GM23338 (cell line): Measurements from ENCODE around the gene HIVEP3. TPM values are rescaled to one million over a fixed set of nuclear protein-coding genes. Genes with fewer than 3 reads are reported as not detected.

Experiments
- ATAC-seq: fragments of 200-7000 bp; cut with Tn5 transposase; 3 replicates; pipeline ENCODE4 v1.9.1; 2020
- DNase-seq: peaks from one replicate; pipeline ENCODE4 v3.0.0-alpha.2; 2015; ENCODE audit warnings: low spot score
- H2AFZ ChIP-seq: fragments of 200-600 bp; sonication (generic); 2 replicates; pipeline ENCODE4 v1.8.0; 2016; ENCODE audit warnings: antibody characterized with exemption, mild to moderate bottlenecking, moderate library complexity
- H3F3A ChIP-seq: fragments of 200-600 bp; sonication (generic); replicated peaks from 2 replicates; pipeline ENCODE4 v1.8.0; 2017; ENCODE audit warnings: antibody characterized with exemption, mixed run types, low read depth
- H3K27ac ChIP-seq: fragments of 200-600 bp; sonication (generic); 2 replicates; pipeline ENCODE4 v1.6.1; 2016; ENCODE audit warnings: low read depth
- H3K27me3 ChIP-seq: fragments of 200-600 bp; sonication (generic); 2 replicates; pipeline ENCODE4 v1.8.0; 2016; ENCODE audit warnings: mild to moderate bottlenecking, mixed run types, moderate library complexity; ENCODE audit not compliant: insufficient read depth
- H3K36me3 ChIP-seq: fragments of 200-600 bp; sonication (generic); 2 replicates; pipeline ENCODE4 v1.8.0; 2016; ENCODE audit warnings: mild to moderate bottlenecking; ENCODE audit not compliant: insufficient read depth
- H3K4me1 ChIP-seq: fragments of 200-600 bp; sonication (generic); 2 replicates; pipeline ENCODE4 v1.8.0; 2016; ENCODE audit warnings: mild to moderate bottlenecking, moderate library complexity; ENCODE audit not compliant: insufficient read depth
- H3K4me2 ChIP-seq: fragments of 200-600 bp; sonication (generic); 2 replicates; pipeline ENCODE4 v1.7.1; 2017; ENCODE audit warnings: mixed run types
- H3K4me3 ChIP-seq: fragments of 200-600 bp; sonication (generic); 2 replicates; pipeline ENCODE4 v1.6.1; 2016; ENCODE audit warnings: mixed run types
- H3K79me2 ChIP-seq: fragments of 200-600 bp; sonication (generic); replicated peaks from 2 replicates; pipeline ENCODE4 v1.8.0; 2017; ENCODE audit warnings: mild to moderate bottlenecking; ENCODE audit not compliant: insufficient read depth
- H3K9me2 ChIP-seq: fragments of 200-600 bp; sonication (generic); 2 replicates; pipeline ENCODE4 v1.8.0; 2017; ENCODE audit not compliant: insufficient read depth
- H4K20me1 ChIP-seq: fragments of 200-600 bp; sonication (generic); replicated peaks from 2 replicates; pipeline ENCODE4 v1.8.0; 2017; ENCODE audit warnings: mild to moderate bottlenecking; ENCODE audit not compliant: insufficient read depth
- H3K27ac Mint-ChIP-seq: 2 replicates; pipeline ENCODE4 v1.8.0; 2020; ENCODE audit warnings: inconsistent platforms, mild to moderate bottlenecking, moderate library complexity, mixed read lengths
- H3K27me3 Mint-ChIP-seq: 3 replicates; pipeline ENCODE4 v1.8.0; 2022; ENCODE audit warnings: low read depth, mild to moderate bottlenecking, moderate library complexity, mixed read lengths, inconsistent platforms; ENCODE audit not compliant: insufficient read depth, poor library complexity
- H3K36me3 Mint-ChIP-seq: 3 replicates; pipeline ENCODE4 v1.8.0; 2021; ENCODE audit warnings: low read depth, mild to moderate bottlenecking, inconsistent platforms, moderate library complexity, mixed read lengths
- H3K4me1 Mint-ChIP-seq: 3 replicates; pipeline ENCODE4 v1.8.0; 2020; ENCODE audit warnings: mild to moderate bottlenecking, inconsistent platforms, mixed read lengths
- H3K4me3 Mint-ChIP-seq: 3 replicates; pipeline ENCODE4 v1.8.0; 2021; ENCODE audit warnings: moderate library complexity, mild to moderate bottlenecking, inconsistent platforms, mixed read lengths
- H3K9me3 Mint-ChIP-seq: 3 replicates; pipeline ENCODE4 v1.8.0; 2020; ENCODE audit warnings: moderate library complexity, mild to moderate bottlenecking, inconsistent platforms, mixed read lengths
- CREB1 ChIP-seq: fragments of 250-450 bp; sonication (Bioruptor Pico); IDR thresholded peaks from 2 replicates; pipeline ENCODE4 v1.5.0; 2020; ENCODE audit warnings: low read depth, mild to moderate bottlenecking, moderate library complexity
- ETS1 ChIP-seq: IDR thresholded peaks from 2 replicates; pipeline ENCODE4 v1.6.1; 2016; ENCODE audit warnings: antibody characterized with exemption
- EZH2 ChIP-seq: fragments of 200-600 bp; sonication (generic); IDR thresholded peaks from one replicate; pipeline ENCODE4 v1.8.0; 2017; ENCODE audit warnings: antibody characterized with exemption, mild to moderate bottlenecking, low read depth; ENCODE audit not compliant: unreplicated experiment
- EZH2phosphoT487 ChIP-seq: fragments of 200-600 bp; sonication (generic); IDR thresholded peaks from one replicate; pipeline ENCODE4 v1.8.1; 2018; ENCODE audit warnings: antibody characterized with exemption; ENCODE audit not compliant: unreplicated experiment
- JUNB ChIP-seq: IDR thresholded peaks from one replicate; pipeline ENCODE4 v1.6.1; 2016; ENCODE audit warnings: antibody characterized with exemption; ENCODE audit not compliant: unreplicated experiment
- NANOG ChIP-seq: IDR thresholded peaks from 2 replicates; pipeline ENCODE4 v1.6.1; 2016; ENCODE audit warnings: antibody characterized with exemption, borderline replicate concordance
- POLR2AphosphoS5 ChIP-seq: IDR thresholded peaks from 2 replicates; pipeline ENCODE4 v1.6.1; 2016; ENCODE audit warnings: antibody characterized with exemption, low read depth
- REST ChIP-seq: IDR thresholded peaks from one replicate; pipeline ENCODE4 v1.6.1; 2018; ENCODE audit warnings: antibody characterized with exemption; ENCODE audit not compliant: unreplicated experiment
- STAT1 ChIP-seq: IDR thresholded peaks from one replicate; pipeline ENCODE4 v1.6.1; 2016; ENCODE audit warnings: antibody characterized with exemption; ENCODE audit not compliant: unreplicated experiment
- ZNF331 ChIP-seq: fragments of 250-450 bp; sonication (Bioruptor Pico); IDR thresholded peaks from 2 replicates; pipeline ENCODE4 v1.5.0; 2020; ENCODE audit warnings: low read depth, mild to moderate bottlenecking, moderate library complexity
- ZNF462 ChIP-seq: fragments of 250-450 bp; sonication (Bioruptor Pico); IDR thresholded peaks from 2 replicates; pipeline ENCODE4 v1.5.0; 2020; ENCODE audit warnings: mild to moderate bottlenecking, moderate library complexity
- polyA plus RNA-seq: library from polyadenylated mRNA; unstranded; fragments of >200 nt; fragmentation: Nextera tagmentation; extraction: Ambion mirVana; gene quantifications from 2 replicates; pipeline ENCODE4 v1.2.1, GENCODE V29; 2016
- total RNA-seq: library from RNA; depleted of rRNA; stranded (reverse); fragments of >200 nt; shearing (Covaris generic); gene quantifications from 2 replicates; pipeline ENCODE4 v1.2.3, GENCODE V29; 2014

Gene HIVEP3
- total and polyA plus RNA-seq, 2 experiments from 2014 or later = 0.14 to 0.24 TPM

- Histone ChIP-seq H3K79me2 (no peaks in the 10 kb centered on the region), H3K4me2 (no peak overlapping the region), H3K27ac (no peak overlapping the region), H3K4me3 (no peak overlapping the region), H3K9me2 (no peaks in the 10 kb centered on the region), H3K27me3 (no peaks in the 10 kb centered on the region), H2AFZ (no peak overlapping the region), H3F3A (no peaks in the 10 kb centered on the region), H3K36me3 (no peaks in the 10 kb centered on the region), H3K4me1 (no peaks in the 10 kb centered on the region), H4K20me1 (no peaks in the 10 kb centered on the region)
- Mint-ChIP-seq H3K36me3 (peaks cover 2% of the 10 kb centered on the region; the same call in 1 of the 3 replicates), H3K9me3 (peaks cover 11% of the 10 kb centered on the region), H3K4me1 (no peaks in the 10 kb centered on the region), H3K4me3 (no peak overlapping the region), H3K27me3 (peaks cover 11% of the 10 kb centered on the region), H3K27ac (no peak overlapping the region)
- no peak for ATAC-seq
- DNase-seq = no peak
- TF ChIP-seq ZNF331 (CRISPR knock-in tag) = no peak
- TF ChIP-seq NANOG = no peak
- TF ChIP-seq CREB1 (CRISPR knock-in tag) = no peak
- no peak for TF ChIP-seq JUNB
Measured at GRCh38 chr1:41539999-41540398, 378.7 kb downstream of the HIVEP3 start.

- Mint-ChIP-seq H3K27ac (no peak overlapping the region), H3K27me3 (peaks cover 11% of the 10 kb centered on the region), H3K4me1 (no peaks in the 10 kb centered on the region), H3K36me3 (no peaks in the 10 kb centered on the region), H3K9me3 (peaks cover 9% of the 10 kb centered on the region; the same call in 1 of the 3 replicates), H3K4me3 (no peak overlapping the region)
- no peak for ATAC-seq
- Histone ChIP-seq H3F3A (no peaks in the 10 kb centered on the region), H3K4me3 (no peak overlapping the region), H2AFZ (no peak overlapping the region), H3K4me1 (no peaks in the 10 kb centered on the region), H4K20me1 (no peaks in the 10 kb centered on the region), H3K79me2 (no peaks in the 10 kb centered on the region), H3K9me2 (no peaks in the 10 kb centered on the region), H3K36me3 (no peaks in the 10 kb centered on the region), H3K4me2 (no peak overlapping the region), H3K27ac (no peak overlapping the region), H3K27me3 (no peaks in the 10 kb centered on the region)
- TF ChIP-seq JUNB (no peak), POLR2AphosphoS5 (no peak), EZH2 (no peak), ZNF331 (CRISPR knock-in tag) (no peak), ETS1 (no peak), REST (no peak), EZH2phosphoT487 (no peak), STAT1 (no peak), ZNF462 (CRISPR knock-in tag) (no peak)
- DNase-seq = no peak
Measured at GRCh38 chr1:41539418-41539805, 379.3 kb downstream of the HIVEP3 start.
